ENCODE measurements around the gene COL2A1.

The COL2A1 gene

GRCh38 chr12:47988073-47989022 lies 15.9 kb downstream of the COL2A1 start:
- DNase-seq, result peak; percentile 10

- no peak for DNase-seq
Measured at GRCh38 chr12:47987411-47988072, 16.7 kb downstream of the COL2A1 start.

- no peak for DNase-seq
Measured at GRCh38 chr12:47986832-47987231, 17.4 kb downstream of the COL2A1 start.

- no peak for DNase-seq
Measured at GRCh38 chr12:47986291-47986660, 18.0 kb downstream of the COL2A1 start.

- no peak for DNase-seq
Measured at GRCh38 chr12:47985596-47986290, 18.5 kb downstream of the COL2A1 start.

- no peak for DNase-seq
Measured at GRCh38 chr12:47984331-47984801, 19.9 kb downstream of the COL2A1 start.

- DNase-seq, result no peak
Measured at GRCh38 chr12:47983541-47984115, 20.6 kb downstream of the COL2A1 start.

GRCh38 chr12:47982770-47983169 lies 21.5 kb downstream of the COL2A1 start:
- no peak for DNase-seq

- DNase-seq, result no peak
Measured at GRCh38 chr12:47982311-47982710, 22.0 kb downstream of the COL2A1 start.

- DNase-seq, result no peak
Measured at GRCh38 chr12:47981496-47982260, 22.6 kb downstream of the COL2A1 start.

- DNase-seq, result no peak
Measured at GRCh38 chr12:47980779-47981495, 23.3 kb downstream of the COL2A1 start.

- no peak for DNase-seq
Measured at GRCh38 chr12:47980197-47980596, 24.1 kb downstream of the COL2A1 start.

GRCh38 chr12:47979686-47980085 lies 24.6 kb downstream of the COL2A1 start:
- DNase-seq, result no peak

GRCh38 chr12:47979166-47979565 lies 25.1 kb downstream of the COL2A1 start:
- DNase-seq, result no peak

- DNase-seq, result no peak
Measured at GRCh38 chr12:47978598-47978873, 25.7 kb downstream of the COL2A1 start.

GRCh38 chr12:47977772-47978597 lies 26.3 kb downstream of the COL2A1 start:
- no peak for DNase-seq

GRCh38 chr12:47977046-47977771 lies 27.1 kb downstream of the COL2A1 start:
- DNase-seq, result no peak

- no peak for DNase-seq
Measured at GRCh38 chr12:47975816-47976215, 28.5 kb downstream of the COL2A1 start.

- no peak for DNase-seq
Measured at GRCh38 chr12:47975036-47975620, 29.1 kb downstream of the COL2A1 start.

- no peak for DNase-seq
Measured at GRCh38 chr12:47973870-47974269, 30.4 kb downstream of the COL2A1 start.

All from kidney glomerular epithelial cell (primary cell).